NCI-H187 (cell line): ENCODE measurements around the gene CHERP.

ENCODE experiments used
- DNase-seq, 2 experiments: peaks; one replicate each; lab custom pipeline; 2025; lab: John Stamatoyannopoulos, UW

The CHERP gene

GRCh38 chr19:16542045-16542909 is at the start of gene CHERP:
TSS of gene CHERP (minus strand) at chr19:16542437. CDS start at chr19:16542378, 59 bp downstream.
- peak; percentile 39 to 40 for DNase-seq

GRCh38 chr19:16590876-16591802 is 48.9 kb upstream of the CHERP start:
- no peak for DNase-seq

GRCh38 chr19:16589917-16590316 is 47.7 kb upstream of the CHERP start:
- DNase-seq, result no peak

- DNase-seq, result no peak
Observed at GRCh38 chr19:16588824-16589577, 46.8 kb upstream of the CHERP start.

- DNase-seq, result peak in 1 of 2 experiments; percentile 31
Observed at GRCh38 chr19:16587833-16588823, 45.9 kb upstream of the CHERP start.

- no peak for DNase-seq
Observed at GRCh38 chr19:16586991-16587832, 45.0 kb upstream of the CHERP start.

- DNase-seq, result no peak
Observed at GRCh38 chr19:16586477-16586871, 44.2 kb upstream of the CHERP start.

GRCh38 chr19:16585808-16586476 is 43.7 kb upstream of the CHERP start:
- no peak for DNase-seq

GRCh38 chr19:16585094-16585801 is 43.0 kb upstream of the CHERP start:
- no peak for DNase-seq

- peak in 1 of 2 experiments; percentile 8 for DNase-seq
Observed at GRCh38 chr19:16584248-16585093, 42.2 kb upstream of the CHERP start.

- no peak for DNase-seq
Observed at GRCh38 chr19:16582486-16583261, 40.4 kb upstream of the CHERP start.

GRCh38 chr19:16581971-16582343 is 39.7 kb upstream of the CHERP start:
- no peak for DNase-seq

GRCh38 chr19:16581145-16581970 is 39.1 kb upstream of the CHERP start:
- no peak for DNase-seq

- no peak for DNase-seq
Observed at GRCh38 chr19:16579381-16579780, 37.1 kb upstream of the CHERP start.

GRCh38 chr19:16577531-16577985 is 35.3 kb upstream of the CHERP start:
- no peak for DNase-seq
